GOT3 (cell line): Measurements from ENCODE around the gene PRDM5.
"Not testable (repeated sequence)": the region's sequence is repeated elsewhere in the genome, so short reads cannot be mapped to it uniquely, and the experiment has no call there.

Experiments used
- DNase-seq: peaks from one replicate; lab custom pipeline; 2025; ENCODE audit warnings: mixed read lengths; lab: John Stamatoyannopoulos, UW

The PRDM5 gene

GRCh38 chr4:120648336-120648735, 274.2 kb downstream of the PRDM5 start:
- DNase-seq: not testable (repeated sequence)
